IPS DF 6.9 (cell line): ENCODE measurements around the gene SLC26A11.
"Not testable (repeated sequence)": the region's sequence is repeated elsewhere in the genome, so short reads cannot be mapped to it uniquely, and the experiment has no call there.

ENCODE experiments used
- DNase-seq: peaks from one replicate; pipeline ENCODE4 v3.0.0-alpha.2; 2013; ENCODE audit warnings: low read depth, low spot score
- H3K27ac ChIP-seq: one replicate; pipeline ENCODE4 v1.5.1; 2013; ENCODE audit warnings: low read length, control low read depth
- H3K27me3 ChIP-seq: 2 replicates; pipeline ENCODE4 v1.6.1; 2013; ENCODE audit warnings: mild to moderate bottlenecking, low read length; ENCODE audit not compliant: control insufficient read depth, insufficient read depth
- H3K36me3 ChIP-seq: 2 replicates; pipeline ENCODE4 v1.6.1; 2013; ENCODE audit warnings: low read length; ENCODE audit not compliant: control insufficient read depth, insufficient read depth
- H3K4me1 ChIP-seq: 2 replicates; pipeline ENCODE4 v1.6.1; 2013; ENCODE audit warnings: low read length; ENCODE audit not compliant: control insufficient read depth, insufficient read depth
- H3K4me3 ChIP-seq: 2 replicates; pipeline ENCODE4 v1.5.1; 2013; ENCODE audit warnings: mild to moderate bottlenecking, low read length
- H3K9me3 ChIP-seq: 2 replicates; pipeline ENCODE4 v1.6.1; 2013; ENCODE audit warnings: low read length, inconsistent platforms; ENCODE audit not compliant: control insufficient read depth, insufficient read depth
- WGBS: extraction: QIAGEN DNeasy Blood & Tissue Kit; methylation state at CpG from one replicate; pipeline ENCODE4 v1.1.7; 2013; ENCODE audit warnings: mixed read lengths, missing lambda C conversion rate; ENCODE audit not compliant: insufficient read length, insufficient coverage; 5-methylcytosine and 5-hydroxymethylcytosine counted together

SLC26A11 gene

GRCh38 chr17:80269405-80269807 lies 49.2 kb downstream of the SLC26A11 start:
- peaks cover 4% of the 10 kb centered on the region; the same call in 1 of the 2 replicates for H3K4me1 ChIP-seq
- no peaks in the 10 kb centered on the region for H3K9me3 ChIP-seq
- no peak overlapping the region for H3K4me3 ChIP-seq
- 100% methylated on average over 2 of the region's 2 CpGs for WGBS
- no peak overlapping the region for H3K27ac ChIP-seq
- H3K27me3 ChIP-seq, result no peaks in the 10 kb centered on the region
- H3K36me3 ChIP-seq, result no peaks in the 10 kb centered on the region
- no peak for DNase-seq

- Histone ChIP-seq H3K27ac (no peak overlapping the region), H3K36me3 (no peaks in the 10 kb centered on the region), H3K4me1 (peaks cover 4% of the 10 kb centered on the region; the same call in 1 of the 2 replicates), H3K4me3 (no peak overlapping the region), H3K9me3 (no peaks in the 10 kb centered on the region), H3K27me3 (no peaks in the 10 kb centered on the region)
- WGBS, result no CpG with 5 or more reads among the region's 10 CpGs
- DNase-seq, result no peak
Observed at GRCh38 chr17:80270104-80270503, 49.9 kb downstream of the SLC26A11 start.

DNA sequence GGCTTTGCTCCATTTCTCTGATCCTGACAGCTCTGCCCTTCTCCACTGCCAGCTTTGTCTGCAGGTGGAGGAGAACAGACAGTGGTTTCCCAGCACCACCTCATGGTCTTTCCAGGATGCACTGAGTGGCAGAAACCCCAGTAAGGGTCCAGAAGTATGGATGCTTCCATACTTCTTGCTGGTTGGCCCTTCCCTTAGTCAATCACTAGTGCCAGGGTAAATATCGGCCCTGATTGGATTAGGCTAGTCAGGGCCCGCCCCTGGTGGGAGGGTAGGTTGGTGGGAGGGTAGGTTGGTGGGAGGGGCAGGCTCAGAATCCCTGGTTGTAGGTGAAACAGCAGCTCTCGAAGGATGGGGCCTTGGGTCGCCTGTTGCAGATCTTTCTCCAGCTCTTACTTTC lies 50.6 kb downstream of the SLC26A11 start:
- DNase-seq, result peak; percentile 67
- no CpG with 5 or more reads among the region's 4 CpGs for WGBS
- no peaks in the 10 kb centered on the region for H3K36me3 ChIP-seq
- H3K4me1 ChIP-seq, result peaks cover 4% of the 10 kb centered on the region; the same call in 1 of the 2 replicates
- no peaks in the 10 kb centered on the region for H3K27me3 ChIP-seq
- H3K4me3 ChIP-seq, result no peak overlapping the region
- H3K27ac ChIP-seq, result no peak overlapping the region
- H3K9me3 ChIP-seq, result no peaks in the 10 kb centered on the region

GRCh38 chr17:80272366-80272765 lies 52.1 kb downstream of the SLC26A11 start:
- no peak overlapping the region for H3K27ac ChIP-seq
- WGBS, result no CpG with 5 or more reads among the region's 10 CpGs
- no peak overlapping the region for H3K4me3 ChIP-seq
- H3K4me1 ChIP-seq, result peaks cover 4% of the 10 kb centered on the region; the same call in 1 of the 2 replicates
- no peaks in the 10 kb centered on the region for H3K9me3 ChIP-seq
- DNase-seq, result no peak
- no peaks in the 10 kb centered on the region for H3K27me3 ChIP-seq
- H3K36me3 ChIP-seq, result no peaks in the 10 kb centered on the region

DNA sequence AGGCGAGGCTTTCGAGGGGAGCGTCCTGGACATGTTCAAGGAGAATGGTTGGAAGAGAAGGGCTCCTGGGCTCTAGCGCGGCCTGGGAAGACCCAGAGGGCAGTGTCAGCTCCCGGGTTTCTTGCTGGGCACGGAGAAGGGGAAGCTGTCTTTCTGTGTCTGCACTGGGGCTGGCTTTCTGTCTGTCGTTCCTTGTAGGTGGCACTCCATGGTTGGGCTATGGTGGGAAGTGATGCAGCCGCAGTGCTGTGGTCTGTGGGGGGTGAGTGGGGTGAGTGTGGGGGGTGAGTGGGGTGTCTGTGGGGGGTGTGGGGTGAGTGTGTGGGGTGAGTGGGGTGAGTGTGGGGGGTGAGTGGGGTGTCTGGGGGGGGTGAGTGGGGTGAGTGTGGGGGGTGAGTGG lies 54.1 kb downstream of the SLC26A11 start:
- no CpG with 5 or more reads among the region's 9 CpGs for whole genome bisulfite sequencing

DNA sequence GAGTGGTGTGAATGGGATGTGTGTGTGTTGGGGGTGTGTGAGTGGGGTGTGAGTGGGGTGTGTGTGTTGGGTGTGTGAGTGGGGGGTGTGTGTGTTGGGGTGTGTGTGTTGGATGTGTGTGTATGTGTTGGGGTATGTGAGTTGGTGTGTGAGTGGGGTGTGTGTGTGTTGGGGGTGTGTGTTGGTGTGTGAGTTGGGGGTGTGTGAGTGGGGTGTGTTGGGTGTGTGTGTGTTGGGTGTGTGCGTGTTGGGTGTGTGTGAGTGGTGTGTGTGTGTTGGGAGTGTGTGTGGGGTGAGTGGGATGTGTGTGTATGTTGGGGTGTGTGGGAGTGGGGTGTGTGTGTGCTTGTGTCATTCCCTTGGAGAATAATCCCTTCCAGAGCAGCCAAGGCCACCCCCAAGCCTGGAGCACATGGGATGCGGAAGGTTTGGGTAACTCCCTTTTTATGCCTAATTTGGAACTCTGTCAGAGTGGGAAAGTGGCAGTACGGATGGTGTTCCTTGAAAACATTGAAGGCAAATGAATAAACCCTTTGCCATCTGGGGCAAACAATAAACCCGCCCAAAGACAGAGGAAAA lies 54.7 kb downstream of the SLC26A11 start:
- DNase-seq, result no peak
- Histone ChIP-seq H3K9me3 (no peaks in the 10 kb centered on the region), H3K36me3 (peaks cover 3% of the 10 kb centered on the region; the same call in 1 of the 2 replicates), H3K27me3 (no peaks in the 10 kb centered on the region), H3K4me1 (peaks cover 6% of the 10 kb centered on the region; the same call in 1 of the 2 replicates), H3K4me3 (no peak overlapping the region), H3K27ac (no peak overlapping the region)
- WGBS, result 100% methylated on average over 1 of the region's 4 CpGs

More for the DNA sequence above, 54.1 kb downstream of the SLC26A11 start:
- no peak for DNase-seq
- no peaks in the 10 kb centered on the region for H3K9me3 ChIP-seq
- H3K27ac ChIP-seq, result no peak overlapping the region
- no peaks in the 10 kb centered on the region for H3K27me3 ChIP-seq
- H3K4me3 ChIP-seq, result no peak overlapping the region
- H3K36me3 ChIP-seq, result peaks cover 3% of the 10 kb centered on the region; the same call in 1 of the 2 replicates
- H3K4me1 ChIP-seq, result peaks cover 7% of the 10 kb centered on the region; the same call in 1 of the 2 replicates

- H3K4me1 ChIP-seq, DNase-seq, H3K9me3 ChIP-seq, H3K27ac ChIP-seq, H3K27me3 ChIP-seq, H3K36me3 ChIP-seq, H3K4me3 ChIP-seq: not testable (repeated sequence)
- no CpG with 5 or more reads among the region's 8 CpGs for WGBS
Observed at GRCh38 chr17:80275857-80276256, 55.6 kb downstream of the SLC26A11 start.

GRCh38 chr17:80277751-80278671 lies 57.8 kb downstream of the SLC26A11 start:
- Histone ChIP-seq H3K4me3 (no peak overlapping the region), H3K36me3 (peaks cover 3% of the 10 kb centered on the region), H3K4me1 (0 out of 2 replicates have a peak, but pooled peaks cover 3% of the 10 kb centered on the region), H3K9me3 (no peaks in the 10 kb centered on the region), H3K27me3 (no peaks in the 10 kb centered on the region), H3K27ac (no peak overlapping the region)
- no CpG with 5 or more reads among the region's 34 CpGs for WGBS
- DNase-seq, result no peak

GRCh38 chr17:80279895-80280294 lies 59.7 kb downstream of the SLC26A11 start:
- Histone ChIP-seq H3K4me1 (peaks cover 4% of the 10 kb centered on the region; the same call in 1 of the 2 replicates), H3K4me3 (no peak overlapping the region), H3K36me3 (peaks cover 3% of the 10 kb centered on the region), H3K27ac (no peak overlapping the region), H3K27me3 (no peaks in the 10 kb centered on the region), H3K9me3 (no peaks in the 10 kb centered on the region)
- WGBS, result no CpG with 5 or more reads among the region's 14 CpGs
- no peak for DNase-seq

- Histone ChIP-seq H3K4me3 (no peak overlapping the region), H3K4me1 (peaks cover 4% of the 10 kb centered on the region; the same call in 1 of the 2 replicates), H3K9me3 (no peaks in the 10 kb centered on the region), H3K27me3 (no peaks in the 10 kb centered on the region), H3K27ac (no peak overlapping the region), H3K36me3 (peaks cover 3% of the 10 kb centered on the region)
- DNase-seq, result no peak
- 100% methylated on average over 2 of the region's 10 CpGs for WGBS
Observed at GRCh38 chr17:80281516-80281915, 61.3 kb downstream of the SLC26A11 start.
